NT2/D1 (cell line): ENCODE data around the gene VENTX.

Experiments
- SUZ12 ChIP-seq: IDR thresholded peaks from 2 replicates; pipeline ENCODE4 v1.6.1; 2011; ENCODE audit not compliant: insufficient read length, insufficient read depth; ENCODE audit errors: extremely low read depth
- YY1 ChIP-seq: IDR thresholded peaks from 2 replicates; pipeline ENCODE4 v1.6.1; 2011; ENCODE audit not compliant: insufficient read length, insufficient read depth
- ZNF274 ChIP-seq: IDR thresholded peaks from 2 replicates; pipeline ENCODE4 v1.6.1; 2011; ENCODE audit warnings: mild to moderate bottlenecking, low read depth, low read length

- TF ChIP-seq SUZ12 (no peak), YY1 (no peak), ZNF274 (no peak)
Measured at GRCh38 chr10:133274751-133275683, 37.4 kb downstream of the VENTX start.
